ENCODE measurements around the gene CGA.

GRCh38 chr6:87093199-87093598 is 1.7 kb downstream of the CGA start:
- TF ChIP-seq CTCF (IDR thresholded peaks at IDR 0.05) (no peak), POLR2AphosphoS5 (IDR thresholded peaks at IDR 0.05) (no peak), POLR2A (IDR thresholded peaks at IDR 0.05) (no peak), EP300 (IDR thresholded peaks at IDR 0.05) (no peak)

All from suprapubic skin (tissue), 4 donors.